Adrenal gland (tissue), 12 donors: Measurements from ENCODE around the gene SLC25A42. TPM values are rescaled to one million over a fixed set of nuclear protein-coding genes. Genes with fewer than 3 reads are reported as not detected.
A peak's percentile ranks its signal among the peaks of the same experiment; 100 is the strongest.

Experiments
- DNase-seq, 7 donors: peaks; one replicate each; pipeline ENCODE4 v3.0.0-alpha.2; 2019 to 2020
- H3K27ac ChIP-seq, 5 donors: fragments of 200-600 bp; sonication (generic) in 4 of 5; 1 replicate in 3 of 5; 2 replicates in 2 of 5; pipeline versions ENCODE4 v1.5.1 to v1.8.0; 2016 to 2020; ENCODE audit warnings: mild to moderate bottlenecking in 1 of 5
- H3K27me3 ChIP-seq: fragments of 200-600 bp; 2 replicates; pipeline ENCODE4 v1.8.0; 2021
- H3K36me3 ChIP-seq, 2 donors: fragments of 200-600 bp; replicated peaks in 1 of 2; 1 replicate in 1 of 2; 2 replicates in 1 of 2; pipeline versions ENCODE4 v1.5.1 to v1.8.0; 2018 to 2022
- H3K4me1 ChIP-seq, 2 donors: fragments of 200-600 bp; replicated peaks in 1 of 2; 1 replicate in 1 of 2; 2 replicates in 1 of 2; pipeline versions ENCODE4 v1.5.1 to v1.8.0; 2018 to 2021
- H3K4me3 ChIP-seq, 4 donors: fragments of 200-600 bp; sonication (generic) in 3 of 4; one replicate each; pipeline ENCODE4 v1.5.1; 2016 to 2018
- H3K9me3 ChIP-seq, 3 donors: fragments of 200-600 bp; sonication (generic) in 1 of 3; replicated peaks in 1 of 3; 1 replicate in 2 of 3; 2 replicates in 1 of 3; pipeline versions ENCODE4 v1.5.1 to v1.8.0; 2016 to 2021
- CTCF ChIP-seq, 6 experiments: fragments of 450-650 bp in 4 of 6; fragments of 200-600 bp in 2 of 6; sonication (generic) in 1 of 6; IDR thresholded peaks; 1 replicate in 5 of 6; 2 replicates in 1 of 6; pipeline versions ENCODE4 v1.5.1 to v1.8.0; 2016 to 2021; ENCODE audit warnings: antibody characterized with exemption in 6 of 6, mild to moderate bottlenecking in 2 of 6, moderate library complexity in 1 of 6
- POLR2A ChIP-seq, 2 donors: fragments of 450-650 bp; IDR thresholded peaks; one replicate each; pipeline ENCODE4 v1.6.1; 2017; ENCODE audit warnings: antibody characterized with exemption in 2 of 2, mild to moderate bottlenecking in 2 of 2, moderate library complexity in 1 of 2
- WGBS, 4 donors: extraction: QIAGEN DNeasy Blood & Tissue Kit in 2 of 4; methylation state at CpG; one replicate each; pipeline versions ENCODE4 v1.1.5 to v1.1.7; 2013 to 2017; 5-methylcytosine and 5-hydroxymethylcytosine counted together
- intact Hi-C, 2 donors: fragments of 100-400 bp; cut with DNase I; formaldehyde crosslinking; loops; one replicate each; pipeline versions ENCODE4 v1.14.1 to v1.15.0; 2022 to 2023
- polyA plus RNA-seq, 3 donors: library from polyadenylated mRNA; stranded (reverse); fragments of 200-250 nt in 2 of 3; fragments of 350-450 nt in 1 of 3; fragmentation: Illumina TruSeq in 1 of 3; extraction: RNeasy Lipid Tissue Mini Kit (QIAGEN cat#74804) in 1 of 3; gene quantifications; one replicate each; pipeline ENCODE4 v1.2.3, GENCODE V29; 2013 to 2014
- total RNA-seq, 9 donors: library from RNA; depleted of rRNA in 4 of 9; stranded (reverse); fragments of >200 nt in 4 of 9; fragments of 120-200 nt in 1 of 9; fragmentation: NEBNext Ultra II Directional in 1 of 9; extraction: Animal tissue kit (Norgen Biotek cat#: 25700) in 1 of 9; gene quantifications; one replicate each; pipeline versions ENCODE4 v1.1.0 to v1.2.4, GENCODE V29; 2013 to 2023
- donor health status: healthy with polysubstance abuse.
- donor health status: Bipolar disorder and iron deficiency.
- donor health status: DM: yes; HTN: yes; CAD: no.
- donor health status: DM: no; HTN: no; CAD: no.
- donor health status: DM: no; HTN: no; CAD: no.
- donor health status: DM: yes; HTN: yes; CAD: no.

Gene SLC25A42
- total and polyA plus RNA-seq, 12 donors = 5.7 to 14.3 (median 11.4) TPM

GRCh38 chr19:19083413-19084178 is 19.8 kb downstream of the SLC25A42 start:
- intact Hi-C loops = no loop called here

GRCh38 chr19:19087676-19088075 is 23.9 kb downstream of the SLC25A42 start:
- Histone ChIP-seq H3K4me3 (no peak overlapping the region), H3K36me3 (no peaks in the 10 kb centered on the region), H3K4me1 (no peaks in the 10 kb centered on the region), H3K27ac (no peak overlapping the region), H3K27me3 (no peaks in the 10 kb centered on the region), H3K9me3 (no peaks in the 10 kb centered on the region)
- TF ChIP-seq CTCF (IDR thresholded peaks at IDR 0.05) = no peak
- TF ChIP-seq POLR2A (IDR thresholded peaks at IDR 0.05) = no peak
- intact Hi-C loops = no loop called here
- DNase-seq = no peak
- 88 to 100% (median 93%) methylated on average over 1 to 2 of the region's 2 CpGs for WGBS, 4 donors

More at GRCh38 chr19:19083413-19084178, 19.8 kb downstream of the SLC25A42 start:
- no peaks in the 10 kb centered on the region for H3K4me1 ChIP-seq
- peak; percentile 53 to 77 (median 69) for DNase-seq
- H3K9me3 ChIP-seq = no peaks in the 10 kb centered on the region
- no peaks in the 10 kb centered on the region for H3K36me3 ChIP-seq
- TF ChIP-seq CTCF (IDR thresholded peaks at IDR 0.05) (no peak), POLR2A (IDR thresholded peaks at IDR 0.05) (no peak)
- no peaks in the 10 kb centered on the region for H3K27me3 ChIP-seq
- H3K4me3 ChIP-seq = no peak overlapping the region
- 63 to 79% (median 72%) methylated on average over 3 to 10 of the region's 10 CpGs for WGBS, 4 donors
- no peak overlapping the region for H3K27ac ChIP-seq

DNA sequence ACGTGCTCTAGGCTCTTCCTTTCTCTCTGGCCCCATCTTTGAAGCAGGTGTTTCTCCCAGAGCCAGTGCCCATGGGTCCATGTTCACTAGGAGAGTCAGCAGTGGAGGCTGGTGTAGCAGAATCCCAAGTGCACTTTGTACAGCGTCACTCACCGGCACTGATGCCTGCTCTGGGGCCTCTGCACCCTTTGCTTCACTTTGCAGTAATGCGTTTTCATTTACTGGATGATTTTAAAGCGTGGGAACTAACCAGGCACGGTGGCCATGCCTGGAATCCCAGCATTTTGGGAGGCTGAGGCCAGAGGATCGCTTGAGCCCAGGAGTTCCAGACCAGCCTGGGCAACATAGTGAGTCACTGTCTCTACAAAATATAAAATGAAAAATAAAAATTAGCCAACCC is 30.7 kb downstream of the SLC25A42 start:
- intact Hi-C loops = no loop called here
- TF ChIP-seq POLR2A (IDR thresholded peaks at IDR 0.05) = no peak
- no peak for TF ChIP-seq CTCF (IDR thresholded peaks at IDR 0.05)
- Histone ChIP-seq H3K27ac (no peak overlapping the region), H3K4me1 (no peaks in the 10 kb centered on the region), H3K27me3 (no peaks in the 10 kb centered on the region), H3K36me3 (no peaks in the 10 kb centered on the region), H3K4me3 (no peak overlapping the region), H3K9me3 (no peaks in the 10 kb centered on the region)
- DNase-seq = no peak
- WGBS, 4 donors = 91 to 96% (median 94%) methylated on average over 7 of the region's 7 CpGs

- WGBS, 4 donors = 73 to 79% (median 77%) methylated on average over 11 of the region's 11 CpGs
- DNase-seq = no peak
- H3K27ac ChIP-seq = no peak overlapping the region
- no peaks in the 10 kb centered on the region for H3K27me3 ChIP-seq
- no peaks in the 10 kb centered on the region for H3K4me1 ChIP-seq
- TF ChIP-seq POLR2A (IDR thresholded peaks at IDR 0.05) (no peak), CTCF (IDR thresholded peaks at IDR 0.05) (no peak)
- H3K9me3 ChIP-seq = no peaks in the 10 kb centered on the region
- no peaks in the 10 kb centered on the region for H3K36me3 ChIP-seq
- intact Hi-C loops = no loop called here
- H3K4me3 ChIP-seq = no peak overlapping the region
Measured at GRCh38 chr19:19095691-19096090, 31.9 kb downstream of the SLC25A42 start.
